Coronary artery (tissue), 2 donors: Measurements from ENCODE around the gene PADI2.

Experiments used
- DNase-seq: peaks from one replicate; pipeline ENCODE4 v3.0.0-alpha.2; 2017; ENCODE audit warnings: low spot score
- H3K27ac ChIP-seq, 2 donors: fragments of 200-600 bp; sonication (generic); one replicate each; pipeline ENCODE4 v1.5.1; 2016 to 2019
- H3K4me3 ChIP-seq: fragments of 200-600 bp; sonication (generic); 2 replicates; pipeline ENCODE4 v1.5.1; 2016; ENCODE audit warnings: mild to moderate bottlenecking, moderate library complexity
- TF ChIP-seq, protein P1 (sequence below): fragments of 200-600 bp; sonication (generic); IDR thresholded peaks from one replicate; pipeline ENCODE4 v1.5.1; 2019; ENCODE audit warnings: antibody characterized with exemption

Gene PADI2

DNA sequence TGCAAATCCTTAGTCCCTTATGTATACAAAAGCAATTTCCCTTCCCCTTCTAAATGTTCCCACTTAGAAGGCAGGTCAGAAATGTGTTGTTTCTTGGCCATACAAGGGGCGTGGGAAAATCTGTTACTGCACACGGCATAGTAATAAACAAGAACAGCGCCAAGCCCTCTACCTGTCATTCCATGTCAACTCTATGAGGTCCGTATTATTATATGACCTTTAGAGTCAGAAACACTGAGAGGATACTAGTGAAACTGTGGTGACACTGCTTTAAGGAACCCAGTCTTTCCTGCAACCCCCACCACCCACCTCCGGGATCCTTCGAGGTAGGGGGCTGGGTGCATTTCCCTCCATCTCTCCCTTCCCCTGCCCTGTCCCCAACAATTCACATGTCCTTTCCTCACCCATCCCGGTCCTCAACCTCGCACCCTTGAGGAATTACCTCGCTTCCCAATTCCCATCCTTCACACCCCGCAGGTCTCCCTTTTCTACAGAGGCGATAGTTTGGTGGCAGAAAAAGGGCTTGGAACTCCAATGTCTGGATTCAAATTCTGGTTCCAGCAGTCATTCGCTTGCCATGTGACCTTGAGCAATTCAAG is 66.1 kb downstream of the PADI2 start:
- peak overlapping the region; percentile 86 for H3K4me3 ChIP-seq
- TF ChIP-seq, protein P1, sequence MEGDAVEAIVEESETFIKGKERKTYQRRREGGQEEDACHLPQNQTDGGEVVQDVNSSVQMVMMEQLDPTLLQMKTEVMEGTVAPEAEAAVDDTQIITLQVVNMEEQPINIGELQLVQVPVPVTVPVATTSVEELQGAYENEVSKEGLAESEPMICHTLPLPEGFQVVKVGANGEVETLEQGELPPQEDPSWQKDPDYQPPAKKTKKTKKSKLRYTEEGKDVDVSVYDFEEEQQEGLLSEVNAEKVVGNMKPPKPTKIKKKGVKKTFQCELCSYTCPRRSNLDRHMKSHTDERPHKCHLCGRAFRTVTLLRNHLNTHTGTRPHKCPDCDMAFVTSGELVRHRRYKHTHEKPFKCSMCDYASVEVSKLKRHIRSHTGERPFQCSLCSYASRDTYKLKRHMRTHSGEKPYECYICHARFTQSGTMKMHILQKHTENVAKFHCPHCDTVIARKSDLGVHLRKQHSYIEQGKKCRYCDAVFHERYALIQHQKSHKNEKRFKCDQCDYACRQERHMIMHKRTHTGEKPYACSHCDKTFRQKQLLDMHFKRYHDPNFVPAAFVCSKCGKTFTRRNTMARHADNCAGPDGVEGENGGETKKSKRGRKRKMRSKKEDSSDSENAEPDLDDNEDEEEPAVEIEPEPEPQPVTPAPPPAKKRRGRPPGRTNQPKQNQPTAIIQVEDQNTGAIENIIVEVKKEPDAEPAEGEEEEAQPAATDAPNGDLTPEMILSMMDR = no peak
- peak overlapping the region; percentile 90 to 93 for H3K27ac ChIP-seq
- no peak for DNase-seq

GRCh38 chr1:17052641-17053040 is 66.6 kb downstream of the PADI2 start:
- TF ChIP-seq, protein P1 = no peak
- Histone ChIP-seq H3K4me3 (peak overlapping the region; percentile 86), H3K27ac (no peak overlapping the region)
- no peak for DNase-seq

DNA sequence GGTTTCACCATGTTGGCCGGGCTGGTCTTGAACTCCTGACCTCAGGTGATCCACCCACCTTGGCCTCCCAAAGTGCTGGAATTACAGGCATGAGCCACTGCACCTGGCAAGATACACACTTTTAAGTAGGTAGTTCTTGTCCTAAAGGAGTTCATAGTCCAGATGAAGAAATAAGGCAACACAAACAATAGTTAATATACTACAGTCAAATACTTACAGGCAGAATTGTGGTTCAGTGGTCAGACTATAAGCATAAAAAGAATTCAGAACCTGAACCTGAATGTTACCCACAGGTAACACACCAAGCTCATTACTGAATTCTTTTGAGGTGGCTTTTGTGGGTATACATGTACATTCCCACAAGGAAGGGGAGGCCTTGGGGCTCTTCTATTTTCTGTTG is 67.2 kb downstream of the PADI2 start:
- no peak overlapping the region for H3K27ac ChIP-seq
- no peak for DNase-seq
- no peak overlapping the region for H3K4me3 ChIP-seq
- TF ChIP-seq, protein P1 = no peak

GRCh38 chr1:17047924-17048323 is 71.3 kb downstream of the PADI2 start:
- no peak overlapping the region for H3K27ac ChIP-seq
- DNase-seq = no peak
- TF ChIP-seq, protein P1 = no peak
- no peak overlapping the region for H3K4me3 ChIP-seq

- DNase-seq = no peak
- Histone ChIP-seq H3K27ac (no peak overlapping the region), H3K4me3 (no peak overlapping the region)
- TF ChIP-seq, protein P1 = no peak
These were observed 73.0 kb downstream of the PADI2 start for GRCh38 chr1:17046334-17046657.

- peak overlapping the region in 1 of 2 donors; percentile 9 for H3K27ac ChIP-seq
- DNase-seq = no peak
- peak overlapping the region; percentile 23 for H3K4me3 ChIP-seq
- TF ChIP-seq, protein P1 = peak; percentile 73
These were observed 73.5 kb downstream of the PADI2 start for GRCh38 chr1:17045634-17046333.

DNA sequence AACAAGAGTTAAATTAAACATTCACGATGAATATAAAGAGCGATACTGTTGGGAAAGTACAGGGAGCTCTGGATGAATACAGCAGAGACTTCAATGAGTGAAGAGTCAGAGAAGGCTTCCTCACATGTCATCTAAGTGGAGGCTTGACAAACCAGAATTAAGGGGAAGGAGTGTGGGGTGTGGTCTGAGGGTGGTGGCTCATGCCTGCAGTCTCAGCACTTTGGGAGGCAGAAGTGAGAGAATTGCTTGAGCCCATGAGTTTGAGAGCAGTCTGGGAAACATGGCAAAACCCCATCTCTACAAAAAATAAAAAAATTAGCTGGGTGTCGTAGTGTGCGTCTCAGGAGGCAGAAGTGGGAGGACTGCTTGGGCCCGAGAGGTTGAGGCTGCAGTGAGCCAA is 74.1 kb downstream of the PADI2 start:
- H3K4me3 ChIP-seq = no peak overlapping the region
- H3K27ac ChIP-seq = no peak overlapping the region
- TF ChIP-seq, protein P1 = no peak
- no peak for DNase-seq
